HepG2 (cell line): ENCODE results near the gene PCNP. TPM values are rescaled to one million over a fixed set of nuclear protein-coding genes. Genes with fewer than 3 reads are reported as not detected.

Experiments used
- EHMT2 ChIP-seq: fragments of 200-600 bp; sonication (generic); IDR thresholded peaks from 2 replicates; pipeline ENCODE4 v1.7.0; 2017; ENCODE audit warnings: antibody characterized with exemption, low read depth, low read length, borderline replicate concordance
- FOXJ3 ChIP-seq: sonication (generic); formaldehyde crosslinking; IDR thresholded peaks from 2 replicates; pipeline ENCODE4 v1.4.0; 2020; ENCODE audit warnings: missing genetic modification reagents, mild to moderate bottlenecking, borderline replicate concordance
- HNF4G ChIP-seq, 2 experiments: sonication (generic) in 1 of 2; formaldehyde crosslinking in 1 of 2; IDR thresholded peaks; 2 replicates each; pipeline versions ENCODE4 v1.4.0 to v1.6.1; 2011 to 2020; ENCODE audit warnings: borderline replicate concordance in 2 of 2, low read depth in 2 of 2, mild to moderate bottlenecking in 2 of 2, low read length in 1 of 2, missing genetic modification reagents in 1 of 2, moderate library complexity in 1 of 2
- HOXA5 ChIP-seq: sonication (generic); formaldehyde crosslinking; IDR thresholded peaks from 2 replicates; pipeline ENCODE4 v1.4.0; 2020; ENCODE audit warnings: missing genetic modification reagents
- IRX3 ChIP-seq: sonication (generic); formaldehyde crosslinking; IDR thresholded peaks from 2 replicates; pipeline ENCODE4 v1.8.1; 2023; ENCODE audit warnings: mild to moderate bottlenecking, low read depth, missing genetic modification reagents, borderline replicate concordance
- NCOA2 ChIP-seq: sonication (generic); formaldehyde crosslinking; IDR thresholded peaks from 2 replicates; pipeline ENCODE4 v1.8.0; 2022; ENCODE audit warnings: inconsistent platforms
- ZNF121 ChIP-seq: sonication (generic); formaldehyde crosslinking; IDR thresholded peaks from 2 replicates; pipeline ENCODE4 v1.5.0; 2020; ENCODE audit warnings: mild to moderate bottlenecking, missing genetic modification reagents
- ZNF224 ChIP-seq: sonication (generic); formaldehyde crosslinking; IDR thresholded peaks from 2 replicates; pipeline ENCODE4 v1.5.0; 2020; ENCODE audit warnings: mild to moderate bottlenecking, missing genetic modification reagents
- ZNF256 ChIP-seq: sonication (generic); formaldehyde crosslinking; conservative IDR thresholded peaks from 2 replicates; pipeline ENCODE4 v1.4.0; 2020; ENCODE audit warnings: missing genetic modification reagents
- ZNF335 ChIP-seq: sonication (generic); formaldehyde crosslinking; IDR thresholded peaks from 2 replicates; pipeline ENCODE4 v1.4.0; 2020; ENCODE audit warnings: missing genetic modification reagents
- ZNF598 ChIP-seq: sonication (generic); formaldehyde crosslinking; IDR thresholded peaks from 2 replicates; pipeline ENCODE4 v1.5.1; 2020; ENCODE audit warnings: mild to moderate bottlenecking, missing genetic modification reagents, borderline replicate concordance
- ZNF703 ChIP-seq: sonication (generic); formaldehyde crosslinking; IDR thresholded peaks from 2 replicates; pipeline ENCODE4 v1.5.1; 2020; ENCODE audit warnings: missing genetic modification reagents, mild to moderate bottlenecking, moderate library complexity, borderline replicate concordance
- ZNF781 ChIP-seq: sonication (generic); formaldehyde crosslinking; IDR thresholded peaks from 2 replicates; pipeline ENCODE4 v1.5.1; 2020; ENCODE audit warnings: borderline replicate concordance, mild to moderate bottlenecking, missing genetic modification reagents; ENCODE audit errors: not compliant biosample characterization
- polyA plus RNA-seq, 8 experiments: library from polyadenylated mRNA; depleted of rRNA in 3 of 8; stranded (reverse) in 7 of 8; unstranded in 1 of 8; fragments of >200 nt; fragmentation: Illumina TruSeq in 4 of 8; extraction: Trizol in 4 of 8; gene quantifications; 2 replicates each; pipeline versions ENCODE4 v1.2.1 to v1.2.3, GENCODE V29; 2011 to 2016; ENCODE audit warnings: low read depth in 4 of 8, missing spikeins in 1 of 8, mixed read lengths in 1 of 8; ENCODE audit not compliant: insufficient read depth in 1 of 8
- total RNA-seq, 5 experiments: library from RNA; depleted of rRNA; stranded (reverse); fragments of >200 nt; fragmentation: Illumina TruSeq; extraction: Trizol; gene quantifications; 2 replicates each; pipeline ENCODE4 v1.2.3, GENCODE V29; 2016; ENCODE audit warnings: low read depth in 1 of 5
- TF ChIP-seq, protein P1 (sequence below): sonication (generic); formaldehyde crosslinking; IDR thresholded peaks from 2 replicates; pipeline ENCODE4 v1.8.0; 2022; ENCODE audit warnings: mild to moderate bottlenecking, missing genetic modification reagents; ENCODE audit not compliant: insufficient replicate concordance
- TF ChIP-seq, protein P2 (sequence below): sonication (generic); formaldehyde crosslinking; IDR thresholded peaks from 2 replicates; pipeline ENCODE4 v1.4.0; 2020; ENCODE audit warnings: missing genetic modification reagents
- TF ChIP-seq, protein P3 (sequence below): sonication (generic); formaldehyde crosslinking; IDR thresholded peaks from 2 replicates; pipeline ENCODE4 v1.5.0; 2020; ENCODE audit warnings: mild to moderate bottlenecking, missing genetic modification reagents, moderate library complexity
- TF ChIP-seq, protein P4 (sequence below): sonication (generic); formaldehyde crosslinking; IDR thresholded peaks from 2 replicates; pipeline ENCODE4; 2020; ENCODE audit warnings: missing genetic modification reagents, mild to moderate bottlenecking, borderline replicate concordance
- TF ChIP-seq, protein P5 (sequence below): sonication (generic); formaldehyde crosslinking; IDR thresholded peaks from 2 replicates; pipeline ENCODE4 v1.8.0; 2022; ENCODE audit warnings: mild to moderate bottlenecking, missing genetic modification reagents

The PCNP gene
- total and polyA plus RNA-seq, 2 of the 13 experiments (the other 11 are each of a cell fraction or from before 2014, with no cell fraction given), result 44.1 to 78.2 TPM

DNA sequence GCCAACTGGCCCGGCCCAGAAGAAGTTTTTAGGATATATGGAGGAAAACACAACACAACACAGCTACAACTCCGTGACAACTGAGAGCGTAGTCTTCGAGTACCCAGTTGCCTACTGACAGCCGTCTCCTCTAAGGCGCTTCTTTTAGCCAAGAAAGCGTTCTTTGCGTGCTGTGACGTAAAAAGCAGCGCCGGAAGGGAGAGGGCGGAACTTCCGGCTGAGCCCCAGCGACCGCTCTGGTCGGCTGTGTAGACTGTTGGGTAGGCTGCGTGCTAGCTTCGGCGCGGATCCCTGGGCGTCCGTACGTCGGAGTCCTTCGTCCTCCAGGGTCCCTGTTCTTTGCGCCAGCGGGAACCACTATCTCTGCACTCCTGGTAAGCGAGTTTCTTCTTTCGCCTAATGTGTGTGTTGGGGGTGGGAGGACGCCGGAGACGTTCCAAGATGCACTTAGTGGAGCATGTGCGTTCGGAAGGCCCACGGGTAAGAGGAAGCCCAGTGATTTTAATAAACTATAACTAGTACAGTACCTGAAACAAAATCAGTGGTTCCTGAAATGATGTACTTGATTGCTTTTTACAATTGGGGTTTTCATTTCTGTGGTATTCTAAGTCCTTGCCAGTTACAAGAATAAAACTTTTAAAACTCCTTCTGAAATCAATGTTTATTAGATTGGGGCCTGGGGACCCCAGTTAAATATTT is 12.2 kb upstream of the PCNP start, which contains the start of gene TRMT10C (continued):
- TF ChIP-seq, protein P1, sequence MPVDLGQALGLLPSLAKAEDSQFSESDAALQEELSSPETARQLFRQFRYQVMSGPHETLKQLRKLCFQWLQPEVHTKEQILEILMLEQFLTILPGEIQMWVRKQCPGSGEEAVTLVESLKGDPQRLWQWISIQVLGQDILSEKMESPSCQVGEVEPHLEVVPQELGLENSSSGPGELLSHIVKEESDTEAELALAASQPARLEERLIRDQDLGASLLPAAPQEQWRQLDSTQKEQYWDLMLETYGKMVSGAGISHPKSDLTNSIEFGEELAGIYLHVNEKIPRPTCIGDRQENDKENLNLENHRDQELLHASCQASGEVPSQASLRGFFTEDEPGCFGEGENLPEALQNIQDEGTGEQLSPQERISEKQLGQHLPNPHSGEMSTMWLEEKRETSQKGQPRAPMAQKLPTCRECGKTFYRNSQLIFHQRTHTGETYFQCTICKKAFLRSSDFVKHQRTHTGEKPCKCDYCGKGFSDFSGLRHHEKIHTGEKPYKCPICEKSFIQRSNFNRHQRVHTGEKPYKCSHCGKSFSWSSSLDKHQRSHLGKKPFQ (CRISPR knock-in tag), result peak; percentile 58
- TF ChIP-seq FOXJ3 (CRISPR knock-in tag) (0 out of 2 replicates have a peak, but pooled peaks have one; percentile 72), NCOA2 (CRISPR knock-in tag) (peak; percentile 37; the same call in 1 of the 2 replicates), EHMT2 (peak; percentile 66; the same call in 1 of the 2 replicates), IRX3 (CRISPR knock-in tag) (no peak), ZNF256 (CRISPR knock-in tag) (no peak), HOXA5 (CRISPR knock-in tag) (peak; percentile 86), ZNF224 (peak; percentile 89), ZNF335 (peak; percentile 49; the same call in 1 of the 2 replicates), ZNF781 (CRISPR knock-in tag) (peak; percentile 28), ZNF703 (CRISPR knock-in tag) (no peak; the same call in 1 of the 2 replicates), HNF4G (IDR thresholded peaks at IDR 0.05; ENCODE audit: borderline replicate concordance, low read depth, low read length) (peak; percentile 56; the same call in 1 of the 2 replicates), HNF4G (CRISPR knock-in tag; IDR thresholded peaks at IDR 0.05; ENCODE audit: borderline replicate concordance, low read depth) (no peak), ZNF121 (no peak), ZNF598 (CRISPR knock-in tag) (peak; percentile 60; the same call in 1 of the 2 replicates)
- TF ChIP-seq, protein P2, sequence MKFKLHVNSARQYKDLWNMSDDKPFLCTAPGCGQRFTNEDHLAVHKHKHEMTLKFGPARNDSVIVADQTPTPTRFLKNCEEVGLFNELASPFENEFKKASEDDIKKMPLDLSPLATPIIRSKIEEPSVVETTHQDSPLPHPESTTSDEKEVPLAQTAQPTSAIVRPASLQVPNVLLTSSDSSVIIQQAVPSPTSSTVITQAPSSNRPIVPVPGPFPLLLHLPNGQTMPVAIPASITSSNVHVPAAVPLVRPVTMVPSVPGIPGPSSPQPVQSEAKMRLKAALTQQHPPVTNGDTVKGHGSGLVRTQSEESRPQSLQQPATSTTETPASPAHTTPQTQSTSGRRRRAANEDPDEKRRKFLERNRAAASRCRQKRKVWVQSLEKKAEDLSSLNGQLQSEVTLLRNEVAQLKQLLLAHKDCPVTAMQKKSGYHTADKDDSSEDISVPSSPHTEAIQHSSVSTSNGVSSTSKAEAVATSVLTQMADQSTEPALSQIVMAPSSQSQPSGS, result peak; percentile 85
- TF ChIP-seq, protein P3, sequence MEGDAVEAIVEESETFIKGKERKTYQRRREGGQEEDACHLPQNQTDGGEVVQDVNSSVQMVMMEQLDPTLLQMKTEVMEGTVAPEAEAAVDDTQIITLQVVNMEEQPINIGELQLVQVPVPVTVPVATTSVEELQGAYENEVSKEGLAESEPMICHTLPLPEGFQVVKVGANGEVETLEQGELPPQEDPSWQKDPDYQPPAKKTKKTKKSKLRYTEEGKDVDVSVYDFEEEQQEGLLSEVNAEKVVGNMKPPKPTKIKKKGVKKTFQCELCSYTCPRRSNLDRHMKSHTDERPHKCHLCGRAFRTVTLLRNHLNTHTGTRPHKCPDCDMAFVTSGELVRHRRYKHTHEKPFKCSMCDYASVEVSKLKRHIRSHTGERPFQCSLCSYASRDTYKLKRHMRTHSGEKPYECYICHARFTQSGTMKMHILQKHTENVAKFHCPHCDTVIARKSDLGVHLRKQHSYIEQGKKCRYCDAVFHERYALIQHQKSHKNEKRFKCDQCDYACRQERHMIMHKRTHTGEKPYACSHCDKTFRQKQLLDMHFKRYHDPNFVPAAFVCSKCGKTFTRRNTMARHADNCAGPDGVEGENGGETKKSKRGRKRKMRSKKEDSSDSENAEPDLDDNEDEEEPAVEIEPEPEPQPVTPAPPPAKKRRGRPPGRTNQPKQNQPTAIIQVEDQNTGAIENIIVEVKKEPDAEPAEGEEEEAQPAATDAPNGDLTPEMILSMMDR, result peak; percentile 8; the same call in 1 of the 2 replicates
- TF ChIP-seq, protein P4, sequence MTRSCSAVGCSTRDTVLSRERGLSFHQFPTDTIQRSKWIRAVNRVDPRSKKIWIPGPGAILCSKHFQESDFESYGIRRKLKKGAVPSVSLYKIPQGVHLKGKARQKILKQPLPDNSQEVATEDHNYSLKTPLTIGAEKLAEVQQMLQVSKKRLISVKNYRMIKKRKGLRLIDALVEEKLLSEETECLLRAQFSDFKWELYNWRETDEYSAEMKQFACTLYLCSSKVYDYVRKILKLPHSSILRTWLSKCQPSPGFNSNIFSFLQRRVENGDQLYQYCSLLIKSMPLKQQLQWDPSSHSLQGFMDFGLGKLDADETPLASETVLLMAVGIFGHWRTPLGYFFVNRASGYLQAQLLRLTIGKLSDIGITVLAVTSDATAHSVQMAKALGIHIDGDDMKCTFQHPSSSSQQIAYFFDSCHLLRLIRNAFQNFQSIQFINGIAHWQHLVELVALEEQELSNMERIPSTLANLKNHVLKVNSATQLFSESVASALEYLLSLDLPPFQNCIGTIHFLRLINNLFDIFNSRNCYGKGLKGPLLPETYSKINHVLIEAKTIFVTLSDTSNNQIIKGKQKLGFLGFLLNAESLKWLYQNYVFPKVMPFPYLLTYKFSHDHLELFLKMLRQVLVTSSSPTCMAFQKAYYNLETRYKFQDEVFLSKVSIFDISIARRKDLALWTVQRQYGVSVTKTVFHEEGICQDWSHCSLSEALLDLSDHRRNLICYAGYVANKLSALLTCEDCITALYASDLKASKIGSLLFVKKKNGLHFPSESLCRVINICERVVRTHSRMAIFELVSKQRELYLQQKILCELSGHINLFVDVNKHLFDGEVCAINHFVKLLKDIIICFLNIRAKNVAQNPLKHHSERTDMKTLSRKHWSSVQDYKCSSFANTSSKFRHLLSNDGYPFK (CRISPR knock-in tag), result peak; percentile 90
- TF ChIP-seq, protein P5, sequence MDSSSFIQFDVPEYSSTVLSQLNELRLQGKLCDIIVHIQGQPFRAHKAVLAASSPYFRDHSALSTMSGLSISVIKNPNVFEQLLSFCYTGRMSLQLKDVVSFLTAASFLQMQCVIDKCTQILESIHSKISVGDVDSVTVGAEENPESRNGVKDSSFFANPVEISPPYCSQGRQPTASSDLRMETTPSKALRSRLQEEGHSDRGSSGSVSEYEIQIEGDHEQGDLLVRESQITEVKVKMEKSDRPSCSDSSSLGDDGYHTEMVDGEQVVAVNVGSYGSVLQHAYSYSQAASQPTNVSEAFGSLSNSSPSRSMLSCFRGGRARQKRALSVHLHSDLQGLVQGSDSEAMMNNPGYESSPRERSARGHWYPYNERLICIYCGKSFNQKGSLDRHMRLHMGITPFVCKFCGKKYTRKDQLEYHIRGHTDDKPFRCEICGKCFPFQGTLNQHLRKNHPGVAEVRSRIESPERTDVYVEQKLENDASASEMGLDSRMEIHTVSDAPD (CRISPR knock-in tag), result no peak
